ENCODE measurements around the gene ZNF587. TPM values are rescaled to one million over a fixed set of nuclear protein-coding genes. Genes with fewer than 3 reads are reported as not detected.

Gene ZNF587
- total and polyA plus RNA-seq, 2 of the 13 experiments (the other 11 are each of a cell fraction or from before 2014, with no cell fraction given), result 8.7 to 17.5 TPM

DNA sequence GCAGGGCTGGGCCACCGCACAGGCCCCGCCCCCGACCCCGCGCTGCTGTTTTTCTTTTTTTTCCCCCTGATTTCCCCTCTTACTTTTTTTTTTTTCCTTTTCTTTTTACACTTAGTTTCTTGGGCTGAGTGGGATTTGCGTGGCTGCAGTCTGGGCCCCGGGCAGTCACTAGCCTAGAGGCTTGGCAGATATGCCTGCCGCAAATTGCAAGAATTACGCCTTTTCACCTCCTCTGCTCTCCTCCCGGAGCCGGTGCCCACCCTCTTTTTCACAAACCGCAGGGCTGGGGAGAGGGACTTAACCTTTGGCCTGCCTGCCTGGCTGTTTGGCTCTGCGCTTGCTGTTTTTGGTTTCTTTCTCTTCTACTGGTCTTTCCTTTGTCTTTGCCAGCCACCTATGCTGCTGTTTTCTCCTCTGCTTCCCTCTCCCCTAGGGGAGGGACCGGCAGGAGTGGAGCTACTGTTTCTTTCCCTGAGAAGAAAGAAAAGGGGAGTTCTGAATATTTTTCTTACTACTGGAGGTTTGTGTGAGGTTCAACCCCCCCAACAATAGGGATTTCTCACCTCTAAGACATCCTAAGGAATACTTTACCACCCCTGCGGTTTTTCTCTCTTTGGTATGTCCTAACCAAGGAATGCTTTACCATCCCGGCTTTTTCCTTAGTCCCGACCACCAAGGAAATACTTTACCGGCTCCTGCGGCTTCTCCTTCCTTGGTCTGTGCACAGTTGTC, 45.9 kb upstream of the ZNF587 start (continued):
- TF ChIP-seq ZMYM3 (CRISPR knock-in tag; IDR thresholded peaks at IDR 0.05) (no peak), NCOA5 (CRISPR knock-in tag; IDR thresholded peaks at IDR 0.05) (no peak), ASH2L (IDR thresholded peaks at IDR 0.05; ENCODE audit: insufficient read length, low read depth, low read length) (peak; percentile 24), SP2 (CRISPR knock-in tag; IDR thresholded peaks at IDR 0.05) (no peak), ZBTB20 (CRISPR knock-in tag; IDR thresholded peaks at IDR 0.05; ENCODE audit: borderline replicate concordance, low read depth) (no peak), ZMYM4 (CRISPR knock-in tag; IDR thresholded peaks at IDR 0.05) (no peak), ZNF280D (CRISPR knock-in tag; IDR thresholded peaks at IDR 0.05) (no peak), SAP130 (CRISPR knock-in tag; IDR thresholded peaks at IDR 0.05; ENCODE audit: low read depth) (peak; percentile 37; the same call in 1 of the 2 replicates), ZSCAN31 (CRISPR knock-in tag; IDR thresholded peaks at IDR 0.05; ENCODE audit: low read depth) (no peak), U2AF1 (optimal IDR thresholded peaks at IDR 0.05; ENCODE audit: low read depth, low read length) (peak; percentile 72), MTA1 (CRISPR knock-in tag; IDR thresholded peaks at IDR 0.05; ENCODE audit: borderline replicate concordance) (no peak), YEATS4 (CRISPR knock-in tag; IDR thresholded peaks at IDR 0.05; ENCODE audit: borderline replicate concordance) (no peak), SRF (IDR thresholded peaks at IDR 0.05; ENCODE audit: low read depth, low read length) (no peak), MXI1 (IDR thresholded peaks at IDR 0.05; ENCODE audit: borderline replicate concordance, low read depth, low read length) (no peak), ZFP37 (CRISPR knock-in tag; IDR thresholded peaks at IDR 0.05; ENCODE audit: borderline replicate concordance) (no peak), EEA1 (CRISPR knock-in tag; IDR thresholded peaks at IDR 0.05; ENCODE audit: borderline replicate concordance) (no peak), MYNN (CRISPR knock-in tag; IDR thresholded peaks at IDR 0.05; ENCODE audit: low read depth) (no peak), TBP (CRISPR knock-in tag; IDR thresholded peaks at IDR 0.05) (no peak), IRX3 (CRISPR knock-in tag; IDR thresholded peaks at IDR 0.05; ENCODE audit: borderline replicate concordance, low read depth) (no peak), HMG20B (CRISPR knock-in tag; conservative IDR thresholded peaks at IDR 0.05) (no peak), SYNCRIP (IDR thresholded peaks at IDR 0.05; ENCODE audit: insufficient read depth, low read depth, low read length) (no peak), ZNF549 (CRISPR knock-in tag; IDR thresholded peaks at IDR 0.05) (no peak)
- TF ChIP-seq, protein P1, sequence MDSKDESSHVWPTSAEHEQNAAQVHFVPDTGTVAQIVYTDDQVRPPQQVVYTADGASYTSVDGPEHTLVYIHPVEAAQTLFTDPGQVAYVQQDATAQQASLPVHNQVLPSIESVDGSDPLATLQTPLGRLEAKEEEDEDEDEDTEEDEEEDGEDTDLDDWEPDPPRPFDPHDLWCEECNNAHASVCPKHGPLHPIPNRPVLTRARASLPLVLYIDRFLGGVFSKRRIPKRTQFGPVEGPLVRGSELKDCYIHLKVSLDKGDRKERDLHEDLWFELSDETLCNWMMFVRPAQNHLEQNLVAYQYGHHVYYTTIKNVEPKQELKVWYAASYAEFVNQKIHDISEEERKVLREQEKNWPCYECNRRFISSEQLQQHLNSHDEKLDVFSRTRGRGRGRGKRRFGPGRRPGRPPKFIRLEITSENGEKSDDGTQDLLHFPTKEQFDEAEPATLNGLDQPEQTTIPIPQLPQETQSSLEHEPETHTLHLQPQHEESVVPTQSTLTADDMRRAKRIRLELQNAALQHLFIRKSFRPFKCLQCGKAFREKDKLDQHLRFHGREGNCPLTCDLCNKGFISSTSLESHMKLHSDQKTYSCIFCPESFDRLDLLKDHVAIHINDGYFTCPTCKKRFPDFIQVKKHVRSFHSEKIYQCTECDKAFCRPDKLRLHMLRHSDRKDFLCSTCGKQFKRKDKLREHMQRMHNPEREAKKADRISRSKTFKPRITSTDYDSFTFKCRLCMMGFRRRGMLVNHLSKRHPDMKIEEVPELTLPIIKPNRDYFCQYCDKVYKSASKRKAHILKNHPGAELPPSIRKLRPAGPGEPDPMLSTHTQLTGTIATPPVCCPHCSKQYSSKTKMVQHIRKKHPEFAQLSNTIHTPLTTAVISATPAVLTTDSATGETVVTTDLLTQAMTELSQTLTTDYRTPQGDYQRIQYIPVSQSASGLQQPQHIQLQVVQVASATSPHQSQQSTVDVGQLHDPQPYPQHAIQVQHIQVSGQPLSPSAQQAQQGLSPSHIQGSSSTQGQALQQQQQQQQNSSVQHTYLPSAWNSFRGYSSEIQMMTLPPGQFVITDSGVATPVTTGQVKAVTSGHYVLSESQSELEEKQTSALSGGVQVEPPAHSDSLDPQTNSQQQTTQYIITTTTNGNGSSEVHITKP (CRISPR knock-in tag; IDR thresholded peaks at IDR 0.05; ENCODE audit: low read depth), result peak; percentile 76
- TF ChIP-seq, protein P2, sequence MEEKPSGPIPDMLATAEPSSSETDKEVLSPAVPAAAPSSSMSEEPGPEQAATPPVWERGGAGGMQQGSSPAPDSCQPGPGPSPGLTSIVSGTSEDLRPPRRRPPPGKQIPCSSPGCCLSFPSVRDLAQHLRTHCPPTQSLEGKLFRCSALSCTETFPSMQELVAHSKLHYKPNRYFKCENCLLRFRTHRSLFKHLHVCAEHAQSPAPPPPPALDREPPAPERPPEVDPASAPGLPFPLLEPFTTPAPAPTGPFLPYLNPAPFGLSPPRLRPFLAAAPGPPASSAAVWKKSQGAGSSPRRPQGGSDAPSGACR (CRISPR knock-in tag; IDR thresholded peaks at IDR 0.05), result no peak
